ENCODE data around the gene NPHS1. TPM values are rescaled to one million over a fixed set of nuclear protein-coding genes. Genes with fewer than 3 reads are reported as not detected.

NPHS1 gene
- total RNA-seq, 1 donor from 2014 or later, result 17.5 TPM

DNA sequence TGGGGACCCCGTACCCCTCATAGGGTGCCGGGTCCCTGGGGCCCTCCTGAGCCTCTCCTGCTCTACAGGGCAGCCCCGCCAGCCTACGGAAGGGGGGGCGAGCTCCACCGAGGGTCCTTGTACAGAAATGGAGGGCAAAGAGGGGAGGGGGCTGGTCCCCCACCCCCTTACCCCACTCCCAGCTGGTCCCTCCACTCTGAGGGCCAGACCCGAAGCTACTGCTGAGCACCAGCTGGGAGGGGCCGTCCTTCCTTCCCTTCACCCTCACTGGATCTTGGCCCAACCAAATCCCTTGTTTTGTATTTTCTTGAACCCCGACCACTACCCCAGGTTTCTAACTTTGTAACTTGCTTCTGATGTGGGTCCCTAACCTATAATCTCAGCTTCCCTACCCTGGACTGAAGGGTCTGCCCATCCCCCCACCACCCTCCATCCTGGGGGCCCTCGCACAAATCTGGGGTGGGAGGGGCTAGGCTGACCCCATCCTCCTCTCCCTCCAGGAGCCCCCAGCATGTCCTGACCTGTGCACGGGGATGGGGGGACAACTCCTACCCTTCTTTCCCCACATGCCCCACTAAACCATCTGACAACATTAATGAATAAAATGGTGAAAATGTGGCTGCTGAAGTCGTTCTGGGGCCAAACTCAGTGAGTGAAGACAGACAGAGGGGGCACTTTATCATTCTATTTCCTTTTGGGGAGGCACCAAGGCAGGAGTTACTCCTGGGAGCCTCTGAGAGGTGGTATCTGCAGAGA, 63.9 kb downstream of the NPHS1 start:
- Mint-ChIP-seq H3K27me3 (peaks cover 17% of the 10 kb centered on the region), H3K9me3 (ENCODE audit: low read depth) (no peaks in the 10 kb centered on the region), H3K36me3 (ENCODE audit: insufficient read depth) (peaks cover 4% of the 10 kb centered on the region), H3K4me1 (ENCODE audit: low read depth) (peaks cover 2% of the 10 kb centered on the region), H3K4me3 (ENCODE audit: low read depth) (no peak overlapping the region), H3K27ac (no peak overlapping the region)
- TF ChIP-seq, protein P1, sequence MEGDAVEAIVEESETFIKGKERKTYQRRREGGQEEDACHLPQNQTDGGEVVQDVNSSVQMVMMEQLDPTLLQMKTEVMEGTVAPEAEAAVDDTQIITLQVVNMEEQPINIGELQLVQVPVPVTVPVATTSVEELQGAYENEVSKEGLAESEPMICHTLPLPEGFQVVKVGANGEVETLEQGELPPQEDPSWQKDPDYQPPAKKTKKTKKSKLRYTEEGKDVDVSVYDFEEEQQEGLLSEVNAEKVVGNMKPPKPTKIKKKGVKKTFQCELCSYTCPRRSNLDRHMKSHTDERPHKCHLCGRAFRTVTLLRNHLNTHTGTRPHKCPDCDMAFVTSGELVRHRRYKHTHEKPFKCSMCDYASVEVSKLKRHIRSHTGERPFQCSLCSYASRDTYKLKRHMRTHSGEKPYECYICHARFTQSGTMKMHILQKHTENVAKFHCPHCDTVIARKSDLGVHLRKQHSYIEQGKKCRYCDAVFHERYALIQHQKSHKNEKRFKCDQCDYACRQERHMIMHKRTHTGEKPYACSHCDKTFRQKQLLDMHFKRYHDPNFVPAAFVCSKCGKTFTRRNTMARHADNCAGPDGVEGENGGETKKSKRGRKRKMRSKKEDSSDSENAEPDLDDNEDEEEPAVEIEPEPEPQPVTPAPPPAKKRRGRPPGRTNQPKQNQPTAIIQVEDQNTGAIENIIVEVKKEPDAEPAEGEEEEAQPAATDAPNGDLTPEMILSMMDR (IDR thresholded peaks at IDR 0.05; ENCODE audit: unreplicated experiment), result no peak
- no peak for DNase-seq (ENCODE audit: low spot score, unreplicated experiment)

DNA sequence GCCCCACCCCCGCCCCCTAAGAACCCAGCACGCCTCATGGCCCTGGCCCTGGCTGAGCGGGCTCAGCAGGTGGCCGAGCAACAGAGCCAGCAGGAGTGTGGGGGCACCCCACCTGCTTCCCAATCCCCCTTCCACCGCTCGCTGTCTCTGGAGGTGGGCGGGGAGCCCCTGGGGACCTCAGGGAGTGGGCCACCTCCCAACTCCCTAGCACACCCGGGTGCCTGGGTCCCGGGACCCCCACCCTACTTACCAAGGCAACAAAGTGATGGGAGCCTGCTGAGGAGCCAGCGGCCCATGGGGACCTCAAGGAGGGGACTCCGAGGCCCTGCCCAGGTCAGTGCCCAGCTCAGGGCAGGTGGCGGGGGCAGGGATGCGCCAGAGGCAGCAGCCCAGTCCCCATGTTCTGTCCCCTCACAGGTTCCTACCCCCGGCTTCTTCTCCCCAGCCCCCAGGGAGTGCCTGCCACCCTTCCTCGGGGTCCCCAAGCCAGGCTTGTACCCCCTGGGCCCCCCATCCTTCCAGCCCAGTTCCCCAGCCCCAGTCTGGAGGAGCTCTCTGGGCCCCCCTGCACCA, 65.0 kb downstream of the NPHS1 start:
- TF ChIP-seq, protein P1 (IDR thresholded peaks at IDR 0.05; ENCODE audit: unreplicated experiment), result no peak
- H3K27ac Mint-ChIP-seq, result no peak overlapping the region
- peaks cover 5% of the 10 kb centered on the region for H3K4me1 Mint-ChIP-seq (ENCODE audit: low read depth)
- DNase-seq (ENCODE audit: low spot score, unreplicated experiment), result no peak
- no peak overlapping the region for H3K4me3 Mint-ChIP-seq (ENCODE audit: low read depth)
- peaks cover 12% of the 10 kb centered on the region for H3K36me3 Mint-ChIP-seq (ENCODE audit: insufficient read depth)
- H3K9me3 Mint-ChIP-seq (ENCODE audit: low read depth), result no peaks in the 10 kb centered on the region
- H3K27me3 Mint-ChIP-seq, result peaks cover 24% of the 10 kb centered on the region

DNA sequence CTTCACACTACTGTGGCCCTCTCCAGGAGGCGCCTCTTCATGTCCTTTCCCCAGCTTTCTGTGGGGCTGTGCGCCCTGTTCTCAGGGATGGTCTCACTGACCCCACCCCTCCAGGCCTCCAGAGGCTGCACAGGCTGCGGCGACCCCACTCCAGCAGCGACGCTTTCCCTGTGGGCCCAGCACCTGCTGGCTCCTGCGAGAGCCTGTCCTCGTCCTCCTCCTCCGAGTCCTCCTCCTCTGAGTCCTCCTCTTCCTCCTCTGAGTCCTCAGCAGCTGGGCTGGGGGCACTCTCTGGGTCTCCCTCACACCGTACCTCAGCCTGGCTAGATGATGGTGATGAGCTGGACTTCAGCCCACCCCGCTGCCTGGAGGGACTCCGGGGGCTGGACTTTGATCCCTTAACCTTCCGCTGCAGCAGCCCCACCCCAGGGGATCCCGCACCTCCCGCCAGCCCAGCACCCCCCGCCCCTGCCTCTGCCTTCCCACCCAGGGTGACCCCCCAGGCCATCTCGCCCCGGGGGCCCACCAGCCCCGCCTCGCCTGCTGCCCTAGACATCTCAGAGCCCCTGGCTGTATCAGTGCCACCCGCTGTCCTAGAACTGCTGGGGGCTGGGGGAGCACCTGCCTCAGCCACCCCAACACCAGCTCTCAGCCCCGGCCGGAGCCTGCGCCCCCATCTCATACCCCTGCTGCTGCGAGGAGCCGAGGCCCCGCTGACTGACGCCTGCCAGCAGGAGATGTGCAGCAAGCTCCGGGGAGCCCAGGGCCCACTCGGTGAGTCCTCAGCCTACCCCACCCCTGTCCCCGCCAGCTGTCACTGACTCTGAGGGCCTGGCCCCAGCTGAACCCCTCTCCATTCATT, 65.8 kb downstream of the NPHS1 start:
- H3K4me1 Mint-ChIP-seq (ENCODE audit: low read depth), result peaks cover 5% of the 10 kb centered on the region
- no peak for DNase-seq (ENCODE audit: low spot score, unreplicated experiment)
- H3K4me3 Mint-ChIP-seq (ENCODE audit: low read depth), result no peak overlapping the region
- H3K27ac Mint-ChIP-seq, result no peak overlapping the region
- peaks cover 24% of the 10 kb centered on the region for H3K27me3 Mint-ChIP-seq
- H3K36me3 Mint-ChIP-seq (ENCODE audit: insufficient read depth), result peaks cover 13% of the 10 kb centered on the region
- no peaks in the 10 kb centered on the region for H3K9me3 Mint-ChIP-seq (ENCODE audit: low read depth)
- TF ChIP-seq, protein P1 (IDR thresholded peaks at IDR 0.05; ENCODE audit: unreplicated experiment), result no peak

GRCh38 chr19:35785339-35785627, 67.0 kb downstream of the NPHS1 start:
- TF ChIP-seq, protein P1 (IDR thresholded peaks at IDR 0.05; ENCODE audit: unreplicated experiment), result no peak
- H3K4me3 Mint-ChIP-seq (ENCODE audit: low read depth), result no peak overlapping the region
- peaks cover 5% of the 10 kb centered on the region for H3K4me1 Mint-ChIP-seq (ENCODE audit: low read depth)
- H3K27me3 Mint-ChIP-seq, result peaks cover 26% of the 10 kb centered on the region
- no peak for DNase-seq (ENCODE audit: low spot score, unreplicated experiment)
- H3K36me3 Mint-ChIP-seq (ENCODE audit: insufficient read depth), result peaks cover 17% of the 10 kb centered on the region
- no peaks in the 10 kb centered on the region for H3K9me3 Mint-ChIP-seq (ENCODE audit: low read depth)
- no peak overlapping the region for H3K27ac Mint-ChIP-seq
